ENCODE data around the gene CAMTA1. TPM values are rescaled to one million over a fixed set of nuclear protein-coding genes. Genes with fewer than 3 reads are reported as not detected.

The CAMTA1 gene
- polyA plus RNA-seq, 1 experiment: 23.1 TPM

DNA sequence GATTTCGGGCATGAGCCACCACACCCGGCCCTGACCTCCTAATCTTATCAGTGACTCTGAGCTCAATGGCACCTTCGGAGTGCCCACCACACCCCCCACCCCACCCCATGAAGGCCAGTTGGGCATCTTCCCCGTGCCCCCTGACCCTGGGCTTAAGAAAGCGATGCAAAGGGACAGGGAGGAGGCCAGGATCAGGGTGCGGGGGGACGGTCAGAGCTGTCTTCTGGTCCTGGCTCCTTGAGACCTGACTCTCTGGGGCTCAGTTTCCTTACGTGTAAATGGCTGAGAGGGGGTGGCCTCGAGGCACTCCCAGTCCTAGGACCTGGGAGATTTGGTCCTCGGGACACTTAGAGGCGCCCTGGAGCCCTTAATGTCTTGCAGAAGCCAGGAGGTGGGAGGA is 881.9 kb downstream of the CAMTA1 start:
- DNase-seq (ENCODE audit: low read depth): no peak
- no peak overlapping the region for H3K4me3 ChIP-seq (ENCODE audit: low read depth, low read length)
- TF ChIP-seq, protein P1, sequence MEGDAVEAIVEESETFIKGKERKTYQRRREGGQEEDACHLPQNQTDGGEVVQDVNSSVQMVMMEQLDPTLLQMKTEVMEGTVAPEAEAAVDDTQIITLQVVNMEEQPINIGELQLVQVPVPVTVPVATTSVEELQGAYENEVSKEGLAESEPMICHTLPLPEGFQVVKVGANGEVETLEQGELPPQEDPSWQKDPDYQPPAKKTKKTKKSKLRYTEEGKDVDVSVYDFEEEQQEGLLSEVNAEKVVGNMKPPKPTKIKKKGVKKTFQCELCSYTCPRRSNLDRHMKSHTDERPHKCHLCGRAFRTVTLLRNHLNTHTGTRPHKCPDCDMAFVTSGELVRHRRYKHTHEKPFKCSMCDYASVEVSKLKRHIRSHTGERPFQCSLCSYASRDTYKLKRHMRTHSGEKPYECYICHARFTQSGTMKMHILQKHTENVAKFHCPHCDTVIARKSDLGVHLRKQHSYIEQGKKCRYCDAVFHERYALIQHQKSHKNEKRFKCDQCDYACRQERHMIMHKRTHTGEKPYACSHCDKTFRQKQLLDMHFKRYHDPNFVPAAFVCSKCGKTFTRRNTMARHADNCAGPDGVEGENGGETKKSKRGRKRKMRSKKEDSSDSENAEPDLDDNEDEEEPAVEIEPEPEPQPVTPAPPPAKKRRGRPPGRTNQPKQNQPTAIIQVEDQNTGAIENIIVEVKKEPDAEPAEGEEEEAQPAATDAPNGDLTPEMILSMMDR (IDR thresholded peaks at IDR 0.05; ENCODE audit: insufficient read depth, low read depth, low read length): no peak
- no peaks in the 10 kb centered on the region for H3K36me3 ChIP-seq (ENCODE audit: control insufficient read depth, insufficient read depth, low read length)
- POLR2A ChIA-PET: interaction anchor here (1.0 kb wide), 1 partner anchor 86 kb away, joined by 3 read pairs; no protein-coding TSS in a partner anchor
- CTCF ChIA-PET: interaction anchor here (0.8 to 13.0 kb wide), 29 partner anchors 9 to 995 kb away, joined by 3 to 431 read pairs (median 8); partner anchors contain the start of gene VAMP3
- peaks cover 2% of the 10 kb centered on the region; the same call in 1 of the 2 replicates for H3K27me3 ChIP-seq (ENCODE audit: control insufficient read depth, insufficient read depth, low read length)

DNA sequence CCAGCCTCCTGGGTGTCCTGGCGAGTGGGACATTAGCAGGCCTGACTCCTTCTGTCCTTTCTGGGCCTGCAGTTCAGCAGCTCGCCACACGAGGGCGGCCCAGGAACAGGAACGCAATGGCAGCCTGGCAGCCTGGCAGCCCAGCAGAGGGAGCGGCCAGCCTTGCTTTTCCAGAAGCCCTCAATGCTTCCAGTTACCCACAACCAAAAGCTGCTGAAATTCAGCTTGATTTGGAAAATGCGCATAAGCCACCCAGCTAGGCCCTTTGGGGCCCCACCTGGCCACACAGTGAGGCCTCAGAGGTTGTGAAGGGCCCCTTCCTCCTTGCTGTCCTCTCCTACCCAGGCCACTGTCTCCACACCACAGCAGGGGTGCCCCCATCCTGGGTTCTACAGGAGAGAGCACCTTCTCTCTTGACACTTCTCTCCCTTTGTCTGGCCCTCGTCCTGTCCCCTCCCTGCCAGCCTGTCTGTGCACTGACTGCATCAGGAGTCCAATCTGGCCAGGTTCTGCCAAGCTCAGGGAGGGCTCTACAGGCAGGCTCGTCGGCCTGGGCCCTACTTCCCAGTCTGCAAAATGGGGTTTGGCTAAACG is 882.5 kb downstream of the CAMTA1 start:
- TF ChIP-seq, protein P1 (IDR thresholded peaks at IDR 0.05; ENCODE audit: insufficient read depth, low read depth, low read length): peak; percentile 100
- Histone ChIP-seq H3K36me3 (ENCODE audit: control insufficient read depth, insufficient read depth, low read length) (no peaks in the 10 kb centered on the region), H3K4me3 (ENCODE audit: low read depth, low read length) (no peak overlapping the region), H3K27me3 (ENCODE audit: control insufficient read depth, insufficient read depth, low read length) (peaks cover 2% of the 10 kb centered on the region; the same call in 1 of the 2 replicates)
- ChIA-PET CTCF (interaction anchor here (0.7 to 13.0 kb wide), 38 partner anchors 9 to 995 kb away, joined by 3 to 431 read pairs (median 6); partner anchors contain the start of gene VAMP3), POLR2A (interaction anchor here (0.5 to 1.0 kb wide), 2 partner anchors 85 kb away, joined by 3 read pairs; no protein-coding TSS in a partner anchor)
- DNase-seq (ENCODE audit: low read depth): no peak

DNA sequence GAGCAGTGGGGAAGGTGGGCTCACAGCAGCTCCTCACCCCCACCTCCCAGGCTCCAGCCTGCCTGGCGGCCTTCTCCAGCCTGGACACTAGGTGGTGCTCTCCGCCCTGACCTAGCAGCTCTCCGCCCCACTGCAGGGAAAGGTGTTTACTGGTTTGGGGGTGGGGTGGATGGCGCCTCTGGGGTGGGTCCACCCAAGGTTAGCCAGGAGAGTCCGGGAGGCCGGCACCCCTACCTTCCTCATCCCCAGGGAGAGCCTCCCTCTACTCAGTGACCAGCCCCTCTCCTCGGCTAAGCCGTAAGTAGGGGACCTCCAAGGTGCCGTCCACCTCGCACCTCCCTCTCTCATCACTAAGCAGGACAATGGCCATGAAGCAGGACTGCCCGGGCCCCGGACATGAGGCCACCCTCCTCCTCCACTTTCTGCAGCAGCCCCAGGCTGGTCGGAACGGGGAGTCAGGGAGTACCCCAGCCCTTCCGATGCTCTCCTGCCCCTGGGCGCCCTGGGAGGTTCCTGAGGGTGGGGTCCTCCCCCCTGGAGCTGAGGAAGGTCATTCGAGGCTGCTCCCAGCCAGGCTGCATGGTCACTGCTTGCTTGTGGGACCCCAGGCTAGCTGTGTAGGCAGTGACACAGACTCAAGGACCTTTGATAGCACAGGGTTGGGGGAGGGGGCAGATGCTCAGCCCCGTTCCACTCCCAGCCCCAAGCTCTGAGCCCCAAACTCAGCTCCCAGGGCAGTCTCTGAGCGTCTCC is 884.5 kb downstream of the CAMTA1 start:
- H3K4me3 ChIP-seq (ENCODE audit: low read depth, low read length): no peak overlapping the region
- TF ChIP-seq, protein P1 (IDR thresholded peaks at IDR 0.05; ENCODE audit: insufficient read depth, low read depth, low read length): peak; percentile 77
- no peak for DNase-seq (ENCODE audit: low read depth)
- CTCF ChIA-PET: interaction anchor here (0.6 to 13.0 kb wide), 29 partner anchors 9 to 350 kb away, joined by 3 to 431 read pairs (median 9); partner anchors contain the start of genes PER3 and VAMP3
- H3K27me3 ChIP-seq (ENCODE audit: control insufficient read depth, insufficient read depth, low read length): peaks cover 2% of the 10 kb centered on the region; the same call in 1 of the 2 replicates
- POLR2A ChIA-PET: no interaction called here
- no peaks in the 10 kb centered on the region for H3K36me3 ChIP-seq (ENCODE audit: control insufficient read depth, insufficient read depth, low read length)

DNA sequence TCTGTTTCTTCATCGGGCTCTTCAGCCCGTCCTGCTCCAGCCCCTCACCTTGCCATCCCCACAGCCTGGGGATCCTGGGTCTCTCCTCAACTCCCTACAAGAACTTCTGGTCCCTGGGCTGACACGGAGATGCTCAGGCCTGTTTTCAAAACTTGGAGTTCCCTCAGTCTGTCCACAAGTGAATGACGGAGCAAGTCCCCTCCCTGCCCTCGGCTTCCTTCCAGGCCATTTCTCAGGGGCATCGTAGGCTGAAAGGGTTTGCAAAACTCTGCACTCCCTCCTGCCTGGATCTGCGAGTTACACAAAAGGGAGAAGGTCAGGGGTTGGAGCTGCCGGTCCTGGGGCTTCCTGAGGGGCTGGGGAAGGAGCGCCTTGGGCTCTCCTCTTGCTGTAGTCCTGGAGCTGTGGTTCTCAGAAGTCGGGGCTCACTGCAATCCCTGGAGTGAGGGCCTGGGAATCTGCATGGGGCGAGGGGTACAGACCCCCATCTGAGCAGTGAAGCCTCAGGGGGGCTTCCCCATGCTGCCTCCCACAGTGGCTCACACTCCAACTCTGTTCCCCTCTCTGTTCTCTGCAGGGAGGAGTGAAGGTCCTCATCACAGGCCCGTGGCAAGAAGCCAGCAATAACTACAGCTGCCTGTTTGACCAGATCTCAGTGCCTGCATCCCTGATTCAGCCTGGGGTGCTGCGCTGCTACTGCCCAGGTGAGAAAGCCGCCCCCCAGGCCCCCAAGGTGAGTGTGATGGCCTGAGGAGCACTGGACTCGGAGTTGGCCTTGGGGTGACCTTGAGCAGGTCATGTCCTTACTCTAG is 885.3 kb downstream of the CAMTA1 start:
- no peak overlapping the region for H3K4me3 ChIP-seq (ENCODE audit: low read depth, low read length)
- no peaks in the 10 kb centered on the region for H3K36me3 ChIP-seq (ENCODE audit: control insufficient read depth, insufficient read depth, low read length)
- DNase-seq (ENCODE audit: low read depth): no peak
- TF ChIP-seq, protein P1 (IDR thresholded peaks at IDR 0.05; ENCODE audit: insufficient read depth, low read depth, low read length): no peak
- H3K27me3 ChIP-seq (ENCODE audit: control insufficient read depth, insufficient read depth, low read length): peaks cover 2% of the 10 kb centered on the region; the same call in 1 of the 2 replicates
- POLR2A ChIA-PET: no interaction called here
- CTCF ChIA-PET: interaction anchor here (0.8 to 13.0 kb wide), 12 partner anchors 9 to 253 kb away, joined by 3 to 431 read pairs (median 14); no protein-coding TSS in a partner anchor
